Limb (tissue), 2 donors: Measurements from ENCODE around the gene ROS1.
"Not testable (repeated sequence)": the region's sequence is repeated elsewhere in the genome, so short reads cannot be mapped to it uniquely, and the experiment has no call there.

ENCODE experiments used
- DNase-seq, 2 donors: peaks; one replicate each; pipeline ENCODE4 v3.0.0-alpha.2; 2016; ENCODE audit errors: extremely low spot score in 2 of 2

Gene ROS1

GRCh38 chr6:117268924-117269323 is 156.8 kb downstream of the ROS1 start:
- no peak for DNase-seq

- DNase-seq, result peak in 1 of 2 donors; percentile 47
Observed at GRCh38 chr6:117267766-117268534, 157.8 kb downstream of the ROS1 start.

- no peak for DNase-seq
Observed at GRCh38 chr6:117267054-117267347, 158.7 kb downstream of the ROS1 start.

- no peak for DNase-seq
Observed at GRCh38 chr6:117266257-117267053, 159.3 kb downstream of the ROS1 start.

GRCh38 chr6:117265410-117266256 is 160.1 kb downstream of the ROS1 start, which contains the start of gene VGLL2:
Gene VGLL2 (plus strand): TSS chr6:117265558. CDS start chr6:117265764, 206 bp downstream.
- peak; percentile 53 to 82 for DNase-seq

- DNase-seq, result peak in 1 of 2 donors; percentile 64
Observed at GRCh38 chr6:117264692-117265409, 160.9 kb downstream of the ROS1 start.

GRCh38 chr6:117264369-117264691 is 161.4 kb downstream of the ROS1 start:
- no peak for DNase-seq

- no peak for DNase-seq
Observed at GRCh38 chr6:117263353-117263927, 162.3 kb downstream of the ROS1 start.

GRCh38 chr6:117262799-117263198 is 162.9 kb downstream of the ROS1 start:
- no peak for DNase-seq

GRCh38 chr6:117253785-117254184 is 172.0 kb downstream of the ROS1 start:
- no peak for DNase-seq

GRCh38 chr6:117244979-117245378 is 180.8 kb downstream of the ROS1 start:
- not testable (repeated sequence) for DNase-seq

- not testable (repeated sequence) for DNase-seq
Observed at GRCh38 chr6:117244571-117244970, 181.2 kb downstream of the ROS1 start.
